K562 (cell line): Measurements from ENCODE around the gene SNX10. TPM values are rescaled to one million over a fixed set of nuclear protein-coding genes. Genes with fewer than 3 reads are reported as not detected.

Experiments used
- ATAC-seq: fragments of 200-7000 bp; cut with Tn5 transposase; 3 replicates; pipeline ENCODE4 v1.9.1; 2020; ENCODE audit warnings: moderate library complexity
- BruUV-seq: library from RNA; stranded (reverse); fragments of 400-500 nt; replicated peaks from 2 replicates; lab custom pipeline; 2021; lab: Mats Ljungman, UMichigan
- CTCF ChIA-PET: fragments of 300-600 bp; formaldehyde crosslinking; extraction: SDS; loops from one replicate; lab custom pipeline; 2021; ENCODE audit warnings: low intra/inter-chr PET ratio; lab: Yijun Ruan, JAX
- POLR2A ChIA-PET: fragments of 300-600, 350-650 bp; sonication (Branson Sonifier 250); formaldehyde crosslinking; extraction: SDS; loops from one replicate; lab custom pipeline; 2021; ENCODE audit warnings: antibody characterized with exemption, inconsistent platforms; lab: Yijun Ruan, JAX
- DNase-seq, 4 experiments: peaks; one replicate each; pipeline versions ENCODE4 v3.0.0 to v3.0.0-alpha.2; 2011 to 2018; ENCODE audit warnings: low spot score in 3 of 4, mixed read lengths in 3 of 4; ENCODE audit errors: extremely low read depth in 1 of 4
- FAIRE-seq: peaks from 2 replicates; lab custom pipeline; 2011; peaks lifted over from hg19 to GRCh38; lab: Jason Lieb, UNC
- H2AFZ ChIP-seq: 2 replicates; pipeline ENCODE4 v1.6.0; 2011; ENCODE audit warnings: low read depth, low read length, control low read depth, inconsistent platforms
- H3K27ac ChIP-seq: fragments of 200-600 bp; 3 replicates; pipeline ENCODE4 v1.8.0; 2011; ENCODE audit warnings: low read depth, mild to moderate bottlenecking, control low read depth, inconsistent platforms, low read length, moderate library complexity, mixed read lengths; ENCODE audit errors: extremely low read depth
- H3K27me3 ChIP-seq, 2 experiments: fragments of 300-600 bp in 1 of 2; 2 replicates in 1 of 2; 3 replicates in 1 of 2; pipeline versions ENCODE4 v1.6.0 to v1.8.0; 2011; ENCODE audit warnings: inconsistent platforms in 2 of 2, low read length in 2 of 2, mild to moderate bottlenecking in 1 of 2, mixed read lengths in 1 of 2, moderate library complexity in 1 of 2; ENCODE audit not compliant: control insufficient read depth in 2 of 2, insufficient read depth in 2 of 2
- H3K36me3 ChIP-seq: fragments of 300-600 bp; 3 replicates; pipeline ENCODE4 v1.8.0; 2011; ENCODE audit warnings: mild to moderate bottlenecking, low read length, inconsistent platforms; ENCODE audit not compliant: control insufficient read depth, insufficient read depth
- H3K4me1 ChIP-seq, 2 experiments: fragments of 200-600 bp in 1 of 2; replicated peaks in 1 of 2; 2 replicates in 1 of 2; 3 replicates in 1 of 2; pipeline versions ENCODE4 v1.5.1 to v1.8.0; 2011; ENCODE audit warnings: inconsistent platforms in 2 of 2, low read length in 2 of 2, mild to moderate bottlenecking in 1 of 2, mixed read lengths in 1 of 2, moderate library complexity in 1 of 2; ENCODE audit not compliant: control insufficient read depth in 2 of 2, insufficient read depth in 2 of 2
- H3K4me2 ChIP-seq: 2 replicates; pipeline ENCODE4 v1.6.1; 2011; ENCODE audit warnings: low read length, control low read depth, inconsistent platforms, mixed read lengths; ENCODE audit not compliant: insufficient read depth
- H3K4me3 ChIP-seq: fragments of 200-600 bp; sonication (generic), shearing (Covaris generic); 2 replicates; pipeline ENCODE4 v1.5.1; 2016; ENCODE audit warnings: control low read depth, inconsistent platforms
- H3K79me2 ChIP-seq: fragments of 200-600 bp; 3 replicates; pipeline ENCODE4 v1.8.0; 2011; ENCODE audit warnings: low read length, inconsistent platforms; ENCODE audit not compliant: control insufficient read depth, insufficient read depth
- H3K9ac ChIP-seq, 2 experiments: 2 replicates each; pipeline versions ENCODE4 v1.6.0 to v1.6.1; 2011; ENCODE audit warnings: low read depth in 2 of 2, low read length in 2 of 2, control low read depth in 1 of 2, inconsistent platforms in 1 of 2, mild to moderate bottlenecking in 1 of 2, mixed read lengths in 1 of 2; ENCODE audit not compliant: insufficient read depth in 1 of 2
- H3K9me1 ChIP-seq: one replicate; pipeline ENCODE4 v1.6.0; 2011; ENCODE audit warnings: inconsistent platforms, mild to moderate bottlenecking, low read length, moderate library complexity; ENCODE audit not compliant: control insufficient read depth, insufficient read depth
- H3K9me3 ChIP-seq: replicated peaks from 2 replicates; pipeline ENCODE4 v1.5.1; 2011; ENCODE audit warnings: low read depth, low read length, inconsistent platforms; ENCODE audit not compliant: control insufficient read depth, insufficient read depth
- H4K20me1 ChIP-seq: replicated peaks from 2 replicates; pipeline ENCODE4 v1.6.1; 2011; ENCODE audit warnings: low read length, inconsistent platforms, mixed read lengths; ENCODE audit not compliant: control insufficient read depth, insufficient read depth
- CBFA2T2 ChIP-seq: fragments of 450-650 bp; conservative IDR thresholded peaks from 2 replicates; pipeline ENCODE4 v1.6.1; 2017; ENCODE audit warnings: mild to moderate bottlenecking
- CREBBP ChIP-seq: IDR thresholded peaks from one replicate; pipeline ENCODE4 v1.6.1; 2012; ENCODE audit warnings: low read depth, mild to moderate bottlenecking, control low read depth, inconsistent platforms, low read length
- CUX1 ChIP-seq: fragments of 200-800 bp; sonication (Bioruptor generic); IDR thresholded peaks from 2 replicates; pipeline ENCODE4 v1.6.1; 2016; ENCODE audit warnings: missing genetic modification characterization, missing compliant biosample characterization
- ETV1 ChIP-seq: fragments of 450-650 bp; conservative IDR thresholded peaks from 2 replicates; pipeline ENCODE4 v1.6.1; 2016; ENCODE audit warnings: missing genetic modification characterization, control low read depth, low read depth, missing compliant biosample characterization
- HDAC2 ChIP-seq: fragments of 450-650 bp; IDR thresholded peaks from 2 replicates; pipeline ENCODE4 v1.6.1; 2016; ENCODE audit warnings: mild to moderate bottlenecking
- KAT2B ChIP-seq: IDR thresholded peaks from one replicate; pipeline ENCODE4 v1.6.1; 2012; ENCODE audit warnings: low read depth, mild to moderate bottlenecking, control low read depth, inconsistent platforms, low read length, moderate library complexity
- NKRF ChIP-seq: fragments of 450-650 bp; IDR thresholded peaks from 2 replicates; pipeline ENCODE4 v1.6.1; 2016; ENCODE audit warnings: borderline replicate concordance
- POLR2B ChIP-seq: fragments of 450-650 bp; IDR thresholded peaks from 2 replicates; pipeline ENCODE4 v1.6.1; 2018; ENCODE audit warnings: low read depth; ENCODE audit not compliant: partially characterized antibody
- UBTF ChIP-seq, 2 experiments: IDR thresholded peaks; 2 replicates each; pipeline ENCODE4 v1.6.1; 2012; ENCODE audit warnings: improper control_type of control experiment in 2 of 2, low read depth in 2 of 2, low read length in 2 of 2, borderline replicate concordance in 1 of 2
- USF1 ChIP-seq: sonication (generic); formaldehyde crosslinking; IDR thresholded peaks from 2 replicates; pipeline ENCODE4 v1.9.0; 2022; ENCODE audit warnings: mild to moderate bottlenecking, missing genetic modification reagents
- ZNF445 ChIP-seq: fragments of 250-450 bp; sonication (Bioruptor Pico); IDR thresholded peaks from 2 replicates; pipeline ENCODE4 v1.4.0; 2020; ENCODE audit warnings: low read depth, mild to moderate bottlenecking, moderate library complexity
- WGBS: fragments of 100-300 bp; shearing (Covaris generic); methylation state at CpG from one replicate; pipeline ENCODE4 v1.1.6; 2016; ENCODE audit warnings: low coverage, mixed read lengths; ENCODE audit not compliant: insufficient coverage; ENCODE audit errors: missing lambda C conversion rate; 5-methylcytosine and 5-hydroxymethylcytosine counted together
- in situ Hi-C: fragments of 300-500 bp; cut with MboI; formaldehyde crosslinking; loops from 4 replicates; pipeline ENCODE4 v1.15.0; 2018; ENCODE audit warnings: inconsistent platforms, mixed read lengths
- intact Hi-C: fragments of 100-400 bp; cut with micrococcal nuclease; formaldehyde crosslinking; loops from 2 replicates; pipeline ENCODE4 v1.14.2; 2022
- polyA plus RNA-seq, 8 experiments: library from polyadenylated mRNA; depleted of rRNA in 4 of 8; stranded (reverse) in 5 of 8; unstranded in 3 of 8; fragments of >200 nt; fragmentation: Nextera tagmentation in 2 of 8; fragmentation: Illumina TruSeq in 1 of 8; extraction: Ambion mirVana in 2 of 8; extraction: Trizol in 1 of 8; gene quantifications; 2 replicates each; pipeline versions ENCODE4 v1.2.1 to v1.2.3, GENCODE V29; 2011 to 2014; ENCODE audit warnings: inconsistent platforms in 1 of 8, missing spikeins in 1 of 8
- total RNA-seq, 7 experiments: library from RNA; depleted of rRNA in 6 of 7; stranded (reverse); fragments of >200 nt in 6 of 7; fragmentation: Illumina TruSeq in 2 of 7; extraction: Trizol in 2 of 7; gene quantifications; 2 replicates each; pipeline versions ENCODE4 v1.2.1 to v1.2.3, GENCODE V29; 2011 to 2021; ENCODE audit warnings: low replicate concordance in 1 of 7

SNX10 gene
- total and polyA plus RNA-seq, 9 of the 15 experiments (the other 6 are each of a cell fraction or from before 2014, with no cell fraction given), result 6.9 to 16.5 (median 11.5) TPM

- no TSS peak for BruUV-seq
- POLR2A ChIA-PET, result interaction anchor here (0.5 kb wide), 1 partner anchor 112 kb away, joined by 3 read pairs; the partner anchor contains the start of gene HNRNPA2B1
- TF ChIP-seq KAT2B (no peak), POLR2B (no peak), CBFA2T2 (no peak), ZNF445 (CRISPR knock-in tag) (no peak), NKRF (no peak), ETV1 (tag) (no peak), CUX1 (no peak), UBTF (IDR thresholded peaks at IDR 0.05; ENCODE audit: borderline replicate concordance in 1 of 2, low read depth in 2 of 2, low read length in 2 of 2) (no peak), USF1 (CRISPR knock-in tag) (no peak), HDAC2 (no peak), CREBBP (no peak)
Observed at GRCh38 chr7:26311798-26312197, 20.1 kb downstream of the SNX10 start.

More at GRCh38 chr7:26311798-26312197, 20.1 kb downstream of the SNX10 start:
- Histone ChIP-seq H3K9ac (no peak overlapping the region), H3K9me3 (no peaks in the 10 kb centered on the region), H3K36me3 (no peaks in the 10 kb centered on the region; the same call in 2 of the 3 replicates), H3K27ac (no peak overlapping the region), H3K79me2 (no peaks in the 10 kb centered on the region), H4K20me1 (no peaks in the 10 kb centered on the region), H2AFZ (no peak overlapping the region), H3K4me3 (no peak overlapping the region), H3K4me1 (peaks cover 0 to 18% of the 10 kb centered on the region in 2 experiments; a peak in 4 of 5 replicates), H3K4me2 (no peak overlapping the region), H3K27me3 (no peaks in the 10 kb centered on the region), H3K9me1 (no peaks in the 10 kb centered on the region)
- CTCF ChIA-PET, result no interaction called here
- ATAC-seq, result no peak
- intact Hi-C loops, result no loop called here
- in situ Hi-C loops, result no loop called here
- no peak for FAIRE-seq
- 50% methylated on average over 4 of the region's 4 CpGs for WGBS
- no peak for DNase-seq
